ENCODE measurements around the gene DPY19L2.
"Not testable (repeated sequence)": the region's sequence is repeated elsewhere in the genome, so short reads cannot be mapped to it uniquely, and the experiment has no call there.

DNA sequence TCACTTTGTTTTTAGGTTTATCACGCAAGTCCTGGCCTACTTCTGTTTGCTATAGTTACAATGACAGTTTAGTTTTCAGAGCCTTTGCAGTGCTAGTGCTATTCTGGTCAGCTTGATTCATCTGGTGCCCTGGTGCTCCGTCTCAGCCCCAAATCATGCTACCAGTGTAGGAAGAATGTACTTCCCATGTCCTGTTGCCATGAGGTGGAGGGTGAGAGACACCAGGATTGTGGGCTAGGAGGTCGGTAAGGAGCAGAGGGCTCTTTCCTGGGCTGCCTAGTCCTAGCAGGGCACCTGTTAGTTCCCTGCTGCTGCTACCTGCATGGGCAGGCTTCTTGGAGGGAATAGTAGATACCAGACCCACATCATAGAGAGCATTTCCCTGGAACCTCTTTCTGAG is 63.3 kb downstream of the DPY19L2 start:
- TF ChIP-seq EZH2 (IDR thresholded peaks at IDR 0.05; ENCODE audit: insufficient read depth, poor library complexity, severe bottlenecking); EZH2phosphoT487 (IDR thresholded peaks at IDR 0.05; ENCODE audit: insufficient read depth, low read depth): not testable (repeated sequence)

All from GM23248 (cell line).